NCI-H2227 (cell line): ENCODE results near the gene BEST2.

Source experiments
- DNase-seq: peaks from one replicate; lab custom pipeline; 2025; ENCODE audit not compliant: unreplicated experiment; lab: John Stamatoyannopoulos, UW

BEST2 gene

GRCh38 chr19:12766051-12766521, 14.5 kb downstream of the BEST2 start:
- no peak for DNase-seq

- no peak for DNase-seq
Observed at GRCh38 chr19:12767150-12767549, 15.6 kb downstream of the BEST2 start.

- no peak for DNase-seq
Observed at GRCh38 chr19:12767666-12768065, 16.1 kb downstream of the BEST2 start.

GRCh38 chr19:12769689-12770088, 18.1 kb downstream of the BEST2 start:
- DNase-seq, result no peak

DNA sequence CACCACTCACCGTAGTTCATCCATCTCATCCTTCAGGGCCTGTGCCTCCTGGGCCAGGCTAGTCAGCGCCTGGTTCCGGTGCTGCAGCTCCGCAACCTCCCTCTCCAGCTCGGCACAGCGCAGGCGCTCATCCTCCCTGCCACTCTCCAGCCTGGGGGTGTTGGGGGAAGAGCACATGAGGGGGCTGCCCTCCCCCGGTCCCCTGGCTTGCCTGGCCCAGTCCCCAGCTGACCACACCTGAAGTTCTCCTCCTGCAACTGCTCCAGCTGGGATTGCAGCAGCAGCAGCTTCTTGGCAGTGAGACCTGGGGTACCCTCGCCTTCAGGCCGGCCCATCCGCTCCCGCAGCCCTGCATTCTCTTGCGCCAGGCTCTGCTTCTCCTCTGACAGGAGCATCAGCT, 19.3 kb downstream of the BEST2 start:
- DNase-seq, result no peak

GRCh38 chr19:12772323-12772722, 20.7 kb downstream of the BEST2 start:
- DNase-seq, result no peak

DNA sequence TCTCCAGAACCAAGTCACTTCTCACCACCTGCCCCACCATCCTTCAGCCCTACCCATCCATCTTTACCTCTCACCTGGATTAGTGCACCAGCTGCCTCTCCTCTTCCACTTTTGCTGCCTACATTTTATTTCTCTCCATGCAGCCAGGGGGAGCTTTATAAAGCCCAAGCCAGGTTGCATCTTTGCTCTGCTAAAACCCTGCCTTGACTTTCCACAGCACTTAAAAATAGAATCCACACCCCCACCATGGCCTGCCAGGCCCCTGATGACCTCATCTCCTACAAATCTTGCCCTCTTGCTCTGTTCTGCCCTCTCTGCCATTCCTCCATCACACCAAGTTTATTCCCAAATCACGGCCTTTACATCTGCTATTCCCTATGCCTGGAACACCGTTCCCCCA, 22.0 kb downstream of the BEST2 start:
- DNase-seq, result no peak

- peak; percentile 45 for DNase-seq
Observed at GRCh38 chr19:12774588-12775555, 23.3 kb downstream of the BEST2 start, which contains the start of gene HOOK2. Gene HOOK2 (minus strand): TSS chr19:12775552. CDS start chr19:12775449, 103 bp downstream.

- DNase-seq, result peak; percentile 90
Observed at GRCh38 chr19:12777217-12778016, 25.8 kb downstream of the BEST2 start.

DNA sequence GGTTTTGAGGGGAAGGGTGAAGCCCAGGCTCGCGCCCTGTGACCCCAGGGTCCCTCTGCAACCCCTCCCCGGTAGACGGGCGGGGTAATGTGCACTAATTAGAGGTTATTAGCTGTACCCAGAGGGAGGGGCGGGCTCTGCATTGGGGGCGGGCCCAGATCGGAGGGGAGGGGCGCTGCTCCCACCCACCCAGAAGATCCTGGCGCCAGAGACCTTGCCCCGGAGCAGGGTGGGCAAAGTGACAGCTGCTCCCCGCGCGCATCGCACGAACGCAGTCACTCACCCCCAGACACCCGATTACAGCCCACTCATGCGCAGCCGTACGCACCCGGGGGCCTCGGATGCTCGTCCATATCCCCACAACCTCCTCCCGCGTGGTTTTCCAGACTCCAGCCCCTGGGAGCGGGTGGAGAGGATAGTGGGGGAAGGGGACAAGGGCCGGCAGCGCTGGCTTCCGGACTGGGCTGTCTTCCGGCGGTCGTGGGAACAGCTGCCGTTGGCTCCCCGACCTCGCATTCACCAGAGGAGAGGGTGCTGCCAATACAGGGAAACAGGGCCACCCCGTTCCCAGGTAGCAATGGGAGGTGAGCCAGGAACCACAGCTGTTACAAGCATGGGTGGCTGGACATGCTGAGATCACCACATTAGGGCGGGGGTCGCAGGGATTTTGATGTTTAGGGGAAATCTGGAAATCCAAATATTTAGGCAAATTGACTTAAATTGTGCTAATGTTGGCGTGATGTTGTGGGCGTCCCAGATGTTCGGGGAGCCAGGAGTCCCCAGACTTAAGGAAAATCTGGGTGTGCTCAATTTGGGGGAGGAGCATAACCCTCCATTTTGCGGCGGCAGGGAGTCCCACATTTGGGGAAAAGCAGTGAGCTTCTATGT, 26.7 kb downstream of the BEST2 start:
- peak; percentile 66 for DNase-seq

- DNase-seq, result no peak
Observed at GRCh38 chr19:12778905-12779161, 27.2 kb downstream of the BEST2 start.

GRCh38 chr19:12779162-12779993, 27.8 kb downstream of the BEST2 start:
- peak; percentile 39 for DNase-seq

- no peak for DNase-seq
Observed at GRCh38 chr19:12782174-12782423, 30.5 kb downstream of the BEST2 start.

DNA sequence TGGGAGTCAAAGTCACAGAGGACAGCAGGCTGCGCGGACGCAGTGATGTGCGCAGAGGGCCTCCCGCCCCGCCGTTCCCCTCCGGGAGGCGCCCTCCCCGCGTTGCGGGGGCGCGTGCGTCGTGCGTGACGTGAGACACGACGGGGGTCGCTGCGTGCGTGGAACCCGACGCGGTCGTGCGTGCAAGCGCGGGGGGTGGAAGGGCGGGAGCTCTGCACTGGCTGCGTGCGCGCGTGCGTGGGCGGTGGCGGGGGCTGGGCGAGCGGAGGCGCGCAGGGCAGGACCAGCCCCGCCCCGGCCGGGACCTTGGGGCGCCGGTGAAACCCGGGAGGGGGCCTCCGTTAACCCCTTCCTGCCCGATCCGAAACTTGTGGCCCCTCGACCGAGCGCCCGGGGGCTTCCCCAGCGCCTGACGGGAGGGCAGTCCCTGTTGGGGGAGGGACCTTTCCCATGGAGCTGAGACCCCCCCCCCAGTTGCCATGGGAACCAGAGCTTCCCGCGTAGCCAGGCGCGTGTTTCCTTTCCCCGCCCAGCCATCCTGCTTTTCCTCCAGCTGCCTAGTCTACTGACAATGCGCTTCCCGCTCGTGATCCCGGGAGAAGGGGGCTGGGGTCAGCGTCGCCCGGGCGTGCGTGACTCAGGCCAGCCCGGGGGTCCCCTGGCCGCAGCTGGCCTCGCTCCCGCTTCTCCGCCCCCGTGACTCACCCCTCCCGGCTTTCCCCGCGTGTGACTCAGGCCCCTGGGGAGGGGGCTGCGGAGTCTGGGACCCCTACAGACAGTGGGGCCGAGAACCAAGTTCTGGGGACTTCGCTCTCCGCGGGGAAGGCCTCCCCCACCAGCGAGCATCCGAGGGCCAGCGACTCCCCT, 31.1 kb downstream of the BEST2 start:
- peak; percentile 76 for DNase-seq

DNA sequence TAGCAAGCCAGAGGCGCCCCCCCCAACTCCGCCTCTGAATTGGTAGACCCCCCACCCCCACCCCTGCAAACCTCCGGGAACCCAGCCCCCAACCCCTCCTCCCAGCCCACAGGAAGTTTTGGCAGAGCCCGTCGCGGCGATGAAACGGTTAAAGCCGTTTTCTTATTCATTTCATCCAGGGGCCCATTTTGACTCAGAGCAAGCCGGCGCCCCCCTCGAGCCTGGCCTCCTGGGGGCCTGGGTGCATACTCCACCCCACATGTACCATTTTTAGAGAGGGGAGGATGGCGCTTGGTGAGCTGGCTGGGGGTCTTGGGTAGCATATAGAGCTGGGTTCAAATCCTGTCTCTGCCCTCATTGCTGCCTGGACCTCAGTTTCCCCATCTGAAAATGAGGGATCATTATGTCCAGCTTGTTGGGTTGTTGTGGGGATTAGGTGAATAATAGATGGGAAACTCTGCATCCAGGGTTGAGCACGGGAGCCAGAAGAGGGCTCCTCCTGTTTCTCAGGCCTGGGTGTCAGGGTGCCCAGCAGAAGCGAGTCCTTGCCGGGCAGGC, 31.8 kb downstream of the BEST2 start:
- peak; percentile 39 for DNase-seq

- no peak for DNase-seq
Observed at GRCh38 chr19:12783849-12784393, 32.3 kb downstream of the BEST2 start.

DNA sequence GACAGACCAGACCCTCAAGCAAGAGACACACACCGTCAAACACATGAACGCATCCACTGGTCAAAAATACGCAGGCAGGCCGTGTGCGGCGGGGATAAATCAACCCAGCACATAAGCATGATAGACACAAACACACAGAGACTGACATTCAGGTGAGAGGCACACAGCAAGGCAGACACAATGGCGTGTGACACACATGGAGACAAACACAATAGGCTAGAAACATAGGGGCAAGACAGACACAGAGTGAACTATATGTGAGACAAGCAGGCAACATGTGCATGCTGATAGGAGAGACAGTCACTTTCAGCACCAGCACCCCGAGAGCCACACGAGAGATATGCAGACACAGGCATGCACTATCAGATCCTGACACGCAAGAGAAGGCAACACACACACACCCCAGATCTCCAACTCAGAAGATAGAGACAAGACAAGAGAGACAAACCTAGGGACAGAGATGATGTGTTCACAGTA, 32.8 kb downstream of the BEST2 start:
- no peak for DNase-seq

GRCh38 chr19:12784871-12785430, 33.4 kb downstream of the BEST2 start:
- DNase-seq, result no peak
